HPDE6-E6E7 (cell line): ENCODE measurements around the gene TMEM14A.
"Not testable (repeated sequence)": the region's sequence is repeated elsewhere in the genome, so short reads cannot be mapped to it uniquely, and the experiment has no call there.

ENCODE experiments used
- DNase-seq: peaks from one replicate; pipeline ENCODE4 v3.0.0; 2011; ENCODE audit warnings: missing footprints; ENCODE audit errors: extremely low spot score

TMEM14A gene

GRCh38 chr6:52697903-52698302 is 27.0 kb downstream of the TMEM14A start:
- DNase-seq, result peak; percentile 17

- no peak for DNase-seq
Measured at GRCh38 chr6:52704060-52704459, 33.1 kb downstream of the TMEM14A start.

- DNase-seq, result not testable (repeated sequence)
Measured at GRCh38 chr6:52704781-52705502, 34.0 kb downstream of the TMEM14A start.

- no peak for DNase-seq
Measured at GRCh38 chr6:52706001-52706400, 35.1 kb downstream of the TMEM14A start.

- no peak for DNase-seq
Measured at GRCh38 chr6:52707963-52708680, 37.2 kb downstream of the TMEM14A start.

GRCh38 chr6:52712136-52712535 is 41.2 kb downstream of the TMEM14A start:
- no peak for DNase-seq

- DNase-seq, result not testable (repeated sequence)
Measured at GRCh38 chr6:52714761-52715160, 43.8 kb downstream of the TMEM14A start.

GRCh38 chr6:52718550-52718949 is 47.6 kb downstream of the TMEM14A start:
- no peak for DNase-seq

- no peak for DNase-seq
Measured at GRCh38 chr6:52720321-52720720, 49.4 kb downstream of the TMEM14A start.

- no peak for DNase-seq
Measured at GRCh38 chr6:52724042-52724405, 53.1 kb downstream of the TMEM14A start.

- DNase-seq, result peak; percentile 55
Measured at GRCh38 chr6:52724406-52725121, 53.7 kb downstream of the TMEM14A start.

GRCh38 chr6:52725143-52725534 is 54.2 kb downstream of the TMEM14A start:
- no peak for DNase-seq

- DNase-seq, result peak; percentile 42
Measured at GRCh38 chr6:52725535-52726192, 54.8 kb downstream of the TMEM14A start.

GRCh38 chr6:52726193-52726542 is 55.3 kb downstream of the TMEM14A start:
- no peak for DNase-seq

GRCh38 chr6:52726741-52727535 is 56.0 kb downstream of the TMEM14A start:
- no peak for DNase-seq

GRCh38 chr6:52727908-52728307 is 57.0 kb downstream of the TMEM14A start:
- no peak for DNase-seq

- DNase-seq, result no peak
Measured at GRCh38 chr6:52728394-52728793, 57.5 kb downstream of the TMEM14A start.

GRCh38 chr6:52729576-52729975 is 58.7 kb downstream of the TMEM14A start:
- no peak for DNase-seq

- no peak for DNase-seq
Measured at GRCh38 chr6:52731719-52732118, 60.8 kb downstream of the TMEM14A start.

GRCh38 chr6:52733172-52733571 is 62.3 kb downstream of the TMEM14A start:
- DNase-seq, result no peak

GRCh38 chr6:52734072-52734471 is 63.2 kb downstream of the TMEM14A start:
- no peak for DNase-seq
